Measurements from ENCODE around the gene ABHD12B. TPM values are rescaled to one million over a fixed set of nuclear protein-coding genes. Genes with fewer than 3 reads are reported as not detected.

ABHD12B gene
- total RNA-seq, 1 donor from 2014 or later, result not detected

DNA sequence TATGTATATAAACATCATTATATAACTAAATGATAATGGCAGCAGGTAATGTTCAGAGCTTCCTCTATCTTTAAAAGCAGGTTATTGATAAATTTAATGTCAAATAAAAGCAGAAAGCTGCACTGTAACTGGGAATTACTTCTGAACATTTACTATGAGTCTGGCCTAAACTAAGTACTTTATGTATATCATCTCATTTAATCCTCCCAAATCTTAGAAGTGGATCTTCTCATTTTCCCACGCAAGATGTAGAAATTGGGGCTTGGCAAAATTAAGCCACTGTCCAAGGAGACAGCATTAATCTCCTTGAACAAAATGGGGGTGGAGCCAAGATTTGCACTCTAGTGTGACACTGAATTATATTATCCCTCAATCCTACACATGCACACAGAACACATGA, 46.5 kb upstream of the ABHD12B start:
- H3K4me1 ChIP-seq (ENCODE audit: insufficient read depth, low read length), result peaks cover 31% of the 10 kb centered on the region
- no peak overlapping the region for H3K9ac ChIP-seq (ENCODE audit: low read length)
- peaks cover 2% of the 10 kb centered on the region for H3K36me3 Mint-ChIP-seq (ENCODE audit: low read depth, unreplicated experiment)
- peaks cover 94% of the 10 kb centered on the region for H3K79me2 ChIP-seq (ENCODE audit: insufficient read depth, low read length)
- H3K27ac ChIP-seq (ENCODE audit: low read depth, low read length), result no peak overlapping the region
- no peaks in the 10 kb centered on the region for H3K27me3 ChIP-seq (ENCODE audit: insufficient read depth, low read length)
- H3K9me3 Mint-ChIP-seq (ENCODE audit: unreplicated experiment), result no peaks in the 10 kb centered on the region
- H3K36me3 ChIP-seq (ENCODE audit: insufficient read depth, low read length), result peaks cover under 1% of the 10 kb centered on the region
- H4K20me1 ChIP-seq (ENCODE audit: insufficient read depth, low read length), result peaks cover 96% of the 10 kb centered on the region
- H3K4me1 Mint-ChIP-seq (ENCODE audit: low read depth, unreplicated experiment), result peaks cover 34% of the 10 kb centered on the region
- TF ChIP-seq EZH2 (IDR thresholded peaks at IDR 0.05; ENCODE audit: insufficient read depth, low read length), result no peak
- TF ChIP-seq, protein P1, sequence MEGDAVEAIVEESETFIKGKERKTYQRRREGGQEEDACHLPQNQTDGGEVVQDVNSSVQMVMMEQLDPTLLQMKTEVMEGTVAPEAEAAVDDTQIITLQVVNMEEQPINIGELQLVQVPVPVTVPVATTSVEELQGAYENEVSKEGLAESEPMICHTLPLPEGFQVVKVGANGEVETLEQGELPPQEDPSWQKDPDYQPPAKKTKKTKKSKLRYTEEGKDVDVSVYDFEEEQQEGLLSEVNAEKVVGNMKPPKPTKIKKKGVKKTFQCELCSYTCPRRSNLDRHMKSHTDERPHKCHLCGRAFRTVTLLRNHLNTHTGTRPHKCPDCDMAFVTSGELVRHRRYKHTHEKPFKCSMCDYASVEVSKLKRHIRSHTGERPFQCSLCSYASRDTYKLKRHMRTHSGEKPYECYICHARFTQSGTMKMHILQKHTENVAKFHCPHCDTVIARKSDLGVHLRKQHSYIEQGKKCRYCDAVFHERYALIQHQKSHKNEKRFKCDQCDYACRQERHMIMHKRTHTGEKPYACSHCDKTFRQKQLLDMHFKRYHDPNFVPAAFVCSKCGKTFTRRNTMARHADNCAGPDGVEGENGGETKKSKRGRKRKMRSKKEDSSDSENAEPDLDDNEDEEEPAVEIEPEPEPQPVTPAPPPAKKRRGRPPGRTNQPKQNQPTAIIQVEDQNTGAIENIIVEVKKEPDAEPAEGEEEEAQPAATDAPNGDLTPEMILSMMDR (IDR thresholded peaks at IDR 0.05; ENCODE audit: insufficient read depth, low read depth, low read length), result no peak
- H3K4me3 Mint-ChIP-seq (ENCODE audit: unreplicated experiment), result no peak overlapping the region
- H2AFZ ChIP-seq (ENCODE audit: low read depth, low read length), result no peak overlapping the region
- FAIRE-seq (no peak), DNase-seq (ENCODE audit: low read depth) (no peak)
- H3K4me2 ChIP-seq (ENCODE audit: low read length), result no peak overlapping the region
- no peaks in the 10 kb centered on the region for H3K9me3 ChIP-seq (ENCODE audit: insufficient read depth, low read depth, low read length)
- no peak overlapping the region for H3K4me3 ChIP-seq (ENCODE audit: insufficient read depth, low read depth, low read length)
- no peak overlapping the region for H3K27ac Mint-ChIP-seq (ENCODE audit: unreplicated experiment)
- H3K27me3 Mint-ChIP-seq (ENCODE audit: low read depth, unreplicated experiment), result no peaks in the 10 kb centered on the region

DNA sequence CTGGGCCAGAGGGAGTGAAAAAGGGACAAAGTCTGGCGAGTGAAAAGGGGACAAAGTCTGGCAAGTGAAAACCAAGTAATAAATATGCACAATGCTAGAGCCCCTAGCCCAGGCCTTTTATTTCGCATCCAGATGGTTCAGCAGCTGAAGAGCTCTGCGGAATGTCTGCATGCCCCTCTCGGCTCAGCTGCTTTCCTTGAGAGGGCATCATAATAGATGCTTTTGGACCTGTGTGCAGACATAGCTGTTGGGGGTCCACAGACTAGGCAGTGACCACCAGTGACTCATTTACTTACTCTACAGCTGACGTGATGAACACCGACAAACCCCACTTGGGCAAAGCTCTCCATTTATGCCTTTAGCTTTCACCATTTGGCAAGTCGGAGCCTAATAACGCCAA, 45.2 kb upstream of the ABHD12B start:
- Histone ChIP-seq H3K4me1 (ENCODE audit: insufficient read depth, low read length) (peaks cover 35% of the 10 kb centered on the region), H3K79me2 (ENCODE audit: insufficient read depth, low read length) (peaks cover 82% of the 10 kb centered on the region), H2AFZ (ENCODE audit: low read depth, low read length) (no peak overlapping the region), H3K36me3 (ENCODE audit: insufficient read depth, low read length) (no peaks in the 10 kb centered on the region), H3K27me3 (ENCODE audit: insufficient read depth, low read length) (no peaks in the 10 kb centered on the region), H3K4me3 (ENCODE audit: insufficient read depth, low read depth, low read length) (no peak overlapping the region), H3K4me2 (ENCODE audit: low read length) (no peak overlapping the region), H3K9me3 (ENCODE audit: insufficient read depth, low read depth, low read length) (no peaks in the 10 kb centered on the region), H4K20me1 (ENCODE audit: insufficient read depth, low read length) (peaks cover 86% of the 10 kb centered on the region), H3K9ac (ENCODE audit: low read length) (no peak overlapping the region), H3K27ac (ENCODE audit: low read depth, low read length) (no peak overlapping the region)
- no peak overlapping the region for H3K4me3 Mint-ChIP-seq (ENCODE audit: unreplicated experiment)
- H3K36me3 Mint-ChIP-seq (ENCODE audit: low read depth, unreplicated experiment), result peaks cover 2% of the 10 kb centered on the region
- H3K27me3 Mint-ChIP-seq (ENCODE audit: low read depth, unreplicated experiment), result no peaks in the 10 kb centered on the region
- FAIRE-seq, result no peak
- no peak overlapping the region for H3K27ac Mint-ChIP-seq (ENCODE audit: unreplicated experiment)
- TF ChIP-seq, protein P1 (IDR thresholded peaks at IDR 0.05; ENCODE audit: insufficient read depth, low read depth, low read length), result no peak
- no peak for TF ChIP-seq EZH2 (IDR thresholded peaks at IDR 0.05; ENCODE audit: insufficient read depth, low read length)
- H3K9me3 Mint-ChIP-seq (ENCODE audit: unreplicated experiment), result no peaks in the 10 kb centered on the region
- no peak for DNase-seq (ENCODE audit: low read depth)
- H3K4me1 Mint-ChIP-seq (ENCODE audit: low read depth, unreplicated experiment), result peaks cover 31% of the 10 kb centered on the region

DNA sequence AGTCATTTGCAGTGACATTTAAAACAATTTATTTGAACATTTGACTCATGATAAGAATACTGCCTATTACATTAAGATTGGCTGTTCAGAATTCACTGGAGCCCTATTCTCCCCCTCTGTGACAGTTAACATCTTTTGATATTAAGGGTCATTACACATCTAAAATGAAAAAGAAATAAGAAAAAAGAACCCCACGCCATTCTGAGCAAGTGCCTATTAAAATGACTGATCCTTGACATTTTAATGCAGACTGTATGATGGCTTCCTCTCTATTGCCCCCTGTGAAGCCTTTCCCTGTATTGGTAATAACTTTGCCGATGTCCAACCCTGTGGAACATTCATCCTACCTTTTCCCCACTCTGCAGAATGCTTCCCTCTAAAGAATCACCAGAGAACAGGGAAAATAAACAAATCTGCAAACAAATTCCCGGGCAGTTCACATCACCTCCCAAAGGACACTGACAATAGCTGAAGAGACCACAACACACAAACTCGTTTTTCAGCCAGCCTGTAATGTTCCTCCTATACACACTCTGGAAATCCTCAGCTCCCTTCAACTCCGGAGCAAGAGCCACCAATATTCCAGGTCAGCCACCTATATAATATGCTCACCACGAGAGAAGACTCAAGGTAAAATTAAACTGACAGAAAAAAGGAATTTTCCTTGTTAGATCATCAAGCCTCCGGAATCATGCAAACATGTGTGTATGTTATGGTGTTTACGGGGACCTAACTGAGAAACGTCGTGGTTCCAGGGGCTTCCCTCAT, 42.9 kb upstream of the ABHD12B start:
- no peak overlapping the region for H3K27ac ChIP-seq (ENCODE audit: low read depth, low read length)
- H3K9ac ChIP-seq (ENCODE audit: low read length), result peak overlapping the region; percentile 75
- no peaks in the 10 kb centered on the region for H3K27me3 ChIP-seq (ENCODE audit: insufficient read depth, low read length)
- DNase-seq (ENCODE audit: low read depth) (no peak), FAIRE-seq (no peak)
- Mint-ChIP-seq H3K4me3 (ENCODE audit: unreplicated experiment) (peak overlapping the region; percentile 97), H3K27ac (ENCODE audit: unreplicated experiment) (peak overlapping the region; percentile 55), H3K9me3 (ENCODE audit: unreplicated experiment) (no peaks in the 10 kb centered on the region), H3K27me3 (ENCODE audit: low read depth, unreplicated experiment) (peaks cover 6% of the 10 kb centered on the region), H3K4me1 (ENCODE audit: low read depth, unreplicated experiment) (peaks cover 19% of the 10 kb centered on the region), H3K36me3 (ENCODE audit: low read depth, unreplicated experiment) (peaks cover 2% of the 10 kb centered on the region)
- H3K4me2 ChIP-seq (ENCODE audit: low read length), result peak overlapping the region; percentile 90
- peaks cover 19% of the 10 kb centered on the region for H3K4me1 ChIP-seq (ENCODE audit: insufficient read depth, low read length)
- peaks cover 60% of the 10 kb centered on the region for H3K79me2 ChIP-seq (ENCODE audit: insufficient read depth, low read length)
- no peak for TF ChIP-seq EZH2 (IDR thresholded peaks at IDR 0.05; ENCODE audit: insufficient read depth, low read length)
- TF ChIP-seq, protein P1 (IDR thresholded peaks at IDR 0.05; ENCODE audit: insufficient read depth, low read depth, low read length), result no peak
- no peaks in the 10 kb centered on the region for H3K9me3 ChIP-seq (ENCODE audit: insufficient read depth, low read depth, low read length)
- H2AFZ ChIP-seq (ENCODE audit: low read depth, low read length), result no peak overlapping the region
- peaks cover 63% of the 10 kb centered on the region for H4K20me1 ChIP-seq (ENCODE audit: insufficient read depth, low read length)
- peak overlapping the region; percentile 83 for H3K4me3 ChIP-seq (ENCODE audit: insufficient read depth, low read depth, low read length)
- no peaks in the 10 kb centered on the region for H3K36me3 ChIP-seq (ENCODE audit: insufficient read depth, low read length)
